Skeletal muscle tissue (tissue), 4 donors: ENCODE measurements around the gene HPCAL4. TPM values are rescaled to one million over a fixed set of nuclear protein-coding genes. Genes with fewer than 3 reads are reported as not detected.

Experiments
- H3K27ac ChIP-seq: one replicate; pipeline ENCODE4 v1.7.0; 2013; ENCODE audit warnings: mild to moderate bottlenecking, low read depth, low read length, inconsistent platforms
- H3K27me3 ChIP-seq, 3 donors: one replicate each; pipeline ENCODE4 v1.7.0; 2013; ENCODE audit warnings: low read length in 3 of 3; ENCODE audit not compliant: control insufficient read depth in 3 of 3, insufficient read depth in 3 of 3
- H3K36me3 ChIP-seq, 3 donors: one replicate each; pipeline ENCODE4 v1.7.0; 2013; ENCODE audit warnings: low read length in 3 of 3; ENCODE audit not compliant: control insufficient read depth in 3 of 3, insufficient read depth in 3 of 3
- H3K4me1 ChIP-seq, 3 donors: one replicate each; pipeline ENCODE4 v1.7.0; 2013; ENCODE audit warnings: low read length in 3 of 3, mild to moderate bottlenecking in 3 of 3; ENCODE audit not compliant: control insufficient read depth in 3 of 3, insufficient read depth in 3 of 3
- H3K4me3 ChIP-seq, 3 donors: one replicate each; pipeline ENCODE4 v1.7.0; 2013; ENCODE audit warnings: low read length in 3 of 3
- H3K9ac ChIP-seq, 3 donors: one replicate each; pipeline ENCODE4 v1.7.0; 2013; ENCODE audit warnings: low read length in 3 of 3, mild to moderate bottlenecking in 3 of 3, moderate library complexity in 2 of 3, low read depth in 1 of 3
- H3K9me3 ChIP-seq, 3 donors: one replicate each; pipeline ENCODE4 v1.7.0; 2013; ENCODE audit warnings: low read length in 3 of 3; ENCODE audit not compliant: control insufficient read depth in 3 of 3
- total RNA-seq: library from RNA; depleted of rRNA; stranded (reverse); fragments of >200 nt; gene quantifications from one replicate; pipeline ENCODE4 v1.2.3, GENCODE V29; 2014
- donor health status: Osteomylitis.

HPCAL4 gene
- total RNA-seq: 0.52 TPM

- Histone ChIP-seq H3K4me3 (peak within 1 kb of the TSS; percentile 43 to 70 (median 58)), H3K9me3 (no peaks in the 10 kb centered on the region), H3K27me3 (peaks cover 19 to 32% (median 24%) of the 10 kb centered on the region in 3 donors), H3K9ac (peak within 1 kb of the TSS in 2 of 3 donors; percentile 32 to 33), H3K36me3 (no peaks in the 10 kb centered on the region), H3K4me1 (peaks cover 34 to 38% (median 37%) of the 10 kb centered on the region in 3 donors), H3K27ac (no peak within 1 kb of the TSS)
Observed at GRCh38 chr1:39691383-39692151, at the start of gene HPCAL4. Gene HPCAL4 (minus strand): TSS chr1:39691433. CDS start chr1:39684603, 6,830 bp downstream.

- Histone ChIP-seq H3K4me1 (peaks cover 11 to 20% (median 13%) of the 10 kb centered on the region in 3 donors), H3K9me3 (no peaks in the 10 kb centered on the region), H3K27me3 (no peaks in the 10 kb centered on the region), H3K9ac (peak within 1 kb of the TSS; percentile 87 to 96 (median 96)), H3K4me3 (peak within 1 kb of the TSS; percentile 96 to 98 (median 97)), H3K36me3 (peaks cover 14 to 37% (median 25%) of the 10 kb centered on the region in 3 donors), H3K27ac (peak within 1 kb of the TSS; percentile 70)
Observed at GRCh38 chr1:39738622-39739366, 47.6 kb upstream of the HPCAL4 start, which contains the start of gene PPIE. Gene PPIE (plus strand): TSS chr1:39738882. CDS start chr1:39738901, 19 bp downstream.

GRCh38 chr1:39737546-39738169 lies 46.4 kb upstream of the HPCAL4 start:
- Histone ChIP-seq H3K9me3 (no peaks in the 10 kb centered on the region), H3K36me3 (peaks cover 7 to 26% (median 15%) of the 10 kb centered on the region in 3 donors), H3K4me1 (peaks cover 14 to 30% (median 18%) of the 10 kb centered on the region in 3 donors), H3K9ac (no peak overlapping the region), H3K4me3 (no peak overlapping the region), H3K27ac (no peak overlapping the region), H3K27me3 (peaks cover 0 to 5% (median 3%) of the 10 kb centered on the region in 3 donors)

- Histone ChIP-seq H3K4me1 (peaks cover 14 to 31% (median 18%) of the 10 kb centered on the region in 3 donors), H3K27me3 (peaks cover 0 to 5% (median 5%) of the 10 kb centered on the region in 3 donors), H3K9ac (no peak overlapping the region), H3K4me3 (no peak overlapping the region), H3K27ac (no peak overlapping the region), H3K9me3 (no peaks in the 10 kb centered on the region), H3K36me3 (peaks cover 0 to 11% (median 4%) of the 10 kb centered on the region in 3 donors)
Observed at GRCh38 chr1:39735731-39736130, 44.5 kb upstream of the HPCAL4 start.

- Histone ChIP-seq H3K9me3 (no peaks in the 10 kb centered on the region), H3K4me1 (peaks cover 3 to 14% (median 10%) of the 10 kb centered on the region in 3 donors), H3K36me3 (no peaks in the 10 kb centered on the region), H3K27me3 (peaks cover under 1 to 10% (median 10%) of the 10 kb centered on the region in 3 donors), H3K4me3 (peak overlapping the region in 2 of 3 donors; percentile 11 to 58), H3K9ac (peak overlapping the region in 1 of 3 donors; percentile 65), H3K27ac (peak overlapping the region; percentile 4)
Observed at GRCh38 chr1:39733161-39733560, 41.9 kb upstream of the HPCAL4 start.

- peaks cover 5 to 14% (median 14%) of the 10 kb centered on the region in 3 donors for H3K27me3 ChIP-seq
- H3K27ac ChIP-seq: peak overlapping the region; percentile 4
- peak overlapping the region in 1 of 3 donors; percentile 65 for H3K9ac ChIP-seq
- no peaks in the 10 kb centered on the region for H3K9me3 ChIP-seq
- peaks cover 3 to 14% (median 10%) of the 10 kb centered on the region in 3 donors for H3K4me1 ChIP-seq
- H3K36me3 ChIP-seq: no peaks in the 10 kb centered on the region
- peak overlapping the region in 2 of 3 donors; percentile 11 to 58 for H3K4me3 ChIP-seq
Observed at GRCh38 chr1:39732730-39733129, 41.5 kb upstream of the HPCAL4 start.

GRCh38 chr1:39729842-39730241 lies 38.6 kb upstream of the HPCAL4 start:
- no peak overlapping the region for H3K27ac ChIP-seq
- no peak overlapping the region for H3K9ac ChIP-seq
- H3K4me1 ChIP-seq: peaks cover 3 to 14% (median 10%) of the 10 kb centered on the region in 3 donors
- no peak overlapping the region for H3K4me3 ChIP-seq
- no peaks in the 10 kb centered on the region for H3K36me3 ChIP-seq
- peaks cover 9 to 18% (median 18%) of the 10 kb centered on the region in 3 donors for H3K27me3 ChIP-seq
- no peaks in the 10 kb centered on the region for H3K9me3 ChIP-seq

- H3K27ac ChIP-seq: no peak overlapping the region
- no peaks in the 10 kb centered on the region for H3K36me3 ChIP-seq
- H3K4me1 ChIP-seq: peaks cover 3 to 14% (median 7%) of the 10 kb centered on the region in 3 donors
- H3K27me3 ChIP-seq: peaks cover 9 to 20% (median 18%) of the 10 kb centered on the region in 3 donors
- no peak overlapping the region for H3K4me3 ChIP-seq
- H3K9me3 ChIP-seq: no peaks in the 10 kb centered on the region
- no peak overlapping the region for H3K9ac ChIP-seq
Observed at GRCh38 chr1:39729030-39729429, 37.8 kb upstream of the HPCAL4 start.

- Histone ChIP-seq H3K4me3 (no peak overlapping the region), H3K27me3 (peaks cover 9 to 18% (median 15%) of the 10 kb centered on the region in 3 donors), H3K27ac (no peak overlapping the region), H3K36me3 (no peaks in the 10 kb centered on the region), H3K9me3 (no peaks in the 10 kb centered on the region), H3K9ac (no peak overlapping the region), H3K4me1 (peaks cover 0 to 4% (median 1%) of the 10 kb centered on the region in 3 donors)
Observed at GRCh38 chr1:39727932-39728317, 36.7 kb upstream of the HPCAL4 start.
